COLO829 (cell line): Measurements from ENCODE around the gene ADGRA3.

ENCODE experiments used
- DNase-seq: peaks from one replicate; pipeline ENCODE4 v3.0.0; 2012; ENCODE audit warnings: low spot score

ADGRA3 gene

GRCh38 chr4:22512306-22512705 is 3.6 kb downstream of the ADGRA3 start:
- no peak for DNase-seq

- no peak for DNase-seq
These were observed 5.1 kb downstream of the ADGRA3 start for GRCh38 chr4:22510750-22511149.

- DNase-seq, result no peak
These were observed 7.5 kb downstream of the ADGRA3 start for GRCh38 chr4:22508376-22508775.

GRCh38 chr4:22504922-22505321 is 10.9 kb downstream of the ADGRA3 start:
- DNase-seq, result no peak

DNA sequence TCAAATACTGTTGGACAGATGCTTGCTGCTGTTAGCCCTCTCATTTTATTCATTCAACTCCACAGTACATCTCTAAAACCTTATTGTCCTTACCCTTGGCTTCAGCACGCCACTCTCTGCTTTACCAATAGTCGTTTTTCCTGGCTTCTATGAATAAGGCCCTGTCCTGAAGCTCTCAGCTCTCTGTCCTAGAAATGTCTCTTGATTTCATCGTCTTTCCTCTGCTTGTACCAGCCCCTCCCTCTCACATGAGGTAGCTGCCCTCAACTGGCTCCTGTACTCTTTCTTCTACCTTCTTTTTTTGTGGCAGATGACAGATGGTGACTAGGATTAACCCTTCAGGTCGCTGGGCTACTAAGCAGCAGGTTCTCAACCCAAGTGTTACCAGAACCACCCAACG is 11.4 kb downstream of the ADGRA3 start:
- DNase-seq, result no peak

DNA sequence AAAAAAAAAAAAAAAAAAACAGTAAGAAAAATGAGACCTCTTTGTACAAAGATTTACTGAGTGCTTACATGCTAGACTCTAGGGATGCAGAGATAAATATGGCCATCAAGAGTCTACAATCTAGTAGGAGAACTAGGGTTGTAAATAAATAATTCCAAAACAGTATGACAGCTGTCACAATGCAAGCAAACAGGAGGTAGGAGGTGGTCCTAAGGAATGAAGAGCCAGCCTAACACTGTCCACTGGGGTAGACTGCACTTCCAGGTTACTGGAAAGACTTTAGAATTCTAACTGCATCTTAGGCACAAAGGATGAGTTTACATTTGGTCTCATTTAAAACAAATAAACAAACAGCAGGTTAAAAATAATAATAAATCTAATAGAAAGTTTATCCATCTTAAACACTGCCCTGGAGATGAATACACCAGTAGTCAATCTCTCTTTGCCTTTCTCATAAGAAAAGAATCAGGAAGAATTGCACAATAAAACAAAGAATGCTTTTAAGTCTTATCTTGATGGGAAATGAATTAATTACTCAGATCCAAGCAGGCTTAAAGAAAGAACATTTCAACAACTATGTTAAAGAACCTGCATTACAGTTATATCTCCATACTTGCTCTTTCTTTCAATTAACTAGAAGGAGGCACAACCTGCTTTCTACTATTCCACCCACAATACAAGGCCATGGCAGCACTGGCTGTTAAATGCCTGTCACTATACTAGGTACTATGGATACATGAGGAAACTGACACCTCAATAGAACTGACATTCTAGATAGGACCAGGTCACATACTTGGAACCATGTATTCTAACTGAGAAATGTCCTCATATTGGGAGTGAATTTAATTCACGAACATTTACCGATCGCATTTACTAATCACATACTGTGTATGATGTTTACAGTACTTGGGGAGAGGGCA is 12.7 kb downstream of the ADGRA3 start:
- no peak for DNase-seq

DNA sequence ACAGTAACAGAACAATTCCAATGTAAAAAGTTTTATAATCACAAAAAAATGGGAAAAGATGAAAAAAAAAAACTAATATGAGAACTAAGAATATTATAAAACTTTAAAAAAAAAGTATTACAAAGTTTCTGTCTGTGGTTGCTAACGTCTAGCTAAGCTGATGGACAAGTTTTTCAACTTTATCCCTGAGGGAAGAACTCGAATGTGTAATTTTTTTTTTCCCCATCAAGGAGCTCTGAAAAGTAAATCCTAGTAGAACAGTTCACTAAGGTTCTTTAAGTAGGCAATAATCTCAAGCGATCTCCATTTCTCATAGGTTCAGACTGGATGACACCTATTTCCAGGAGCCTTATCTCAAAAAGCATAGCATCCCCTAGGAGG is 14.2 kb downstream of the ADGRA3 start:
- no peak for DNase-seq

DNA sequence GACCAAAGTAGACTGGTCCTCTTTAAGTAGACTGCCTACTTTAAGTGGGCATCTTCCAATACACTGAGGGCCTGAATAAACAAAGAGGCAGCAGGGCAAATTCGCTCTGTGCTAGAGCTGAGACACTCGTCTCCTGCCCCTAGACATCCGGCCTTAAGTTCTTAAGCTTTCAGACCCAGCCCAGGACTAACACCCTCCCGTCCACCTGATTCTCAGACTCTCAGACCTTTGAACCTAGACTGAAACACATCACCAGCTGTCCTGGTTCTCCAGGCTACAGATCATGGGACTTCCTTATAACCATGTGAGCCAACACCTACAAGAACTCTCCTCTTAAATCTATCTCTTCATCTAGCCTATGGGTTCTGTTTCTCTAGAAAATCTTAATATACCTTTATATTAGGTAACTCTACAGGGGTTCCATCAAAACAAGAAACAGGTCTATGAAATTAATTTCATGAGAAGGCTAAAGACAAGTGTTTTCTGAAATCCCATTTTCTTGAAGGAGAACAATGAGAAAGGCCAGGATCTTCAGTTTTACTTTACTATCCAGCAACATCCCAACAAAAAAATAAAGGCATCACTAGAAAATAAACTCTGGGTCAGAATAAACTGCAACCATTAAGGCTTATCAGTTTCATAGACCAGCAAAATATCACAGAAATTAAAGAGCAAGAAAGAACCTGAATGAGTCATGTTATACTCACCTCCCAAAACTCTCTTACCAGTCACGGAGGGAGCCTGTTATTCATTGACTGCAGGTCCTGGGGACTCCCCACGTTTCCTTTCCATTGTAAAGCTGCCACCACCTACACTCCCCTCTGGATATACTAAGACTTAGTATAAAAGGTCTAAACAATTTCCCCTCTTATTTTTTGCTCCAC is 14.8 kb downstream of the ADGRA3 start:
- DNase-seq, result no peak

DNA sequence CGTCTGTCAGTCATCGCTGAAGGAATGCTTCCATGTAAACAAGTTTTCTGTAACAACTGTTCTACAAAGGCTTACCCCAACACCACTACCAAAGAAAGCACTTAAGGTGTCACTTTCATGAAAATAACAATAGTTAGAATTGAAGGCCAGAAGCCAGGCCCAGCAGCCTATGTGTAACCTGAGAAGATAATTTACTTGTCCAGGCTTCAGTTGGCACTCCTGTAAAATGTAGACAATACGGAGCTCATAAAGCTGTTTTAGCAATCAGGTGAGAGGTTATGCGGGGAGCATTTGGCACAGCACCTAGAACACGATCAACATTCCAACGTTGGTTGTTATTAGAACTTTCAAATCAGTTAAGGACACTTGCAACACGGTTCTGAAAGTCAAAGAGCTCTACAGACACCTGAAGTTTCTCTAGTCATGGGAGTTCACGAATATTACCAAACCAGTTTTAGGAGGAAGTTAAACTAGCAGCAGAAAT is 15.7 kb downstream of the ADGRA3 start:
- DNase-seq, result no peak

DNA sequence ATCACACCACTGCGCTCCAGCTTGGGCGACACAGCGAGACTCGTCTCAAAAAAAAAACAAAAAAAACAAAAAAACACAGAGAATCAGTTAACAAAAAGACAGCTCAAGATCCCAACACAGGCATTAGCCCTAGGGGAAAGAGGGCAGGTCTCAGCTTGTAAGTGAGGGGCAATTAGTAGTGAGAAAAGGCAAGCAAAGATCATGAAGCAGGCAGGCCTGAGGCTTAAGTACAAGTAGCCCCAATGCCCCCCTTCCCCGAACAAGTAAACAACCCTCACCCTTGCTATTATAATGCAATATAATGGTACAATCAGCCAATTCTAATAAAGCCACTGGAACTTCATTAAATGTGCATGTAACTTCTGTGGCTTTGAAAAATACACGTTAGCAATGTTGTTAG is 17.0 kb downstream of the ADGRA3 start:
- no peak for DNase-seq

GRCh38 chr4:22496165-22496813 is 19.6 kb downstream of the ADGRA3 start:
- DNase-seq, result no peak

GRCh38 chr4:22493523-22493922 is 22.3 kb downstream of the ADGRA3 start:
- no peak for DNase-seq

DNA sequence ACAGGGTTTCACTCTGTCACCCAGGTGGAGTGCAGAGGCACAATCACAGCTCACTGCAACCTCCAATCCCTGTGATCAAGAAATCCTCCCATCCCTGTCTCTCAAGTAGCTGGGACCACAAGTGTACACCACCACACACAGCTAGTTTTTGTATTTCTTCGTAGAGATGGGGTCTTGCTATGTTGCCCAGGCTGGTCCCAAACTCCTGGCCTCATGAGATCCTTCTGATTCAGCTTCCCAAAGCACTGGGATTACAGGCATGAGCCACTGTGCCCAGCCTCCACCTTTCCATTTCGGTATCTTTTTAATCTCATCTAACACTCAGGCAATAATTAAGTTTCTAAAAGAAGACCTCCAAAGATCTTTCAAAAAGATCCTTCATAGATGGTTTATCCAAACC is 22.9 kb downstream of the ADGRA3 start:
- no peak for DNase-seq

GRCh38 chr4:22491939-22492338 is 23.9 kb downstream of the ADGRA3 start:
- DNase-seq, result no peak

DNA sequence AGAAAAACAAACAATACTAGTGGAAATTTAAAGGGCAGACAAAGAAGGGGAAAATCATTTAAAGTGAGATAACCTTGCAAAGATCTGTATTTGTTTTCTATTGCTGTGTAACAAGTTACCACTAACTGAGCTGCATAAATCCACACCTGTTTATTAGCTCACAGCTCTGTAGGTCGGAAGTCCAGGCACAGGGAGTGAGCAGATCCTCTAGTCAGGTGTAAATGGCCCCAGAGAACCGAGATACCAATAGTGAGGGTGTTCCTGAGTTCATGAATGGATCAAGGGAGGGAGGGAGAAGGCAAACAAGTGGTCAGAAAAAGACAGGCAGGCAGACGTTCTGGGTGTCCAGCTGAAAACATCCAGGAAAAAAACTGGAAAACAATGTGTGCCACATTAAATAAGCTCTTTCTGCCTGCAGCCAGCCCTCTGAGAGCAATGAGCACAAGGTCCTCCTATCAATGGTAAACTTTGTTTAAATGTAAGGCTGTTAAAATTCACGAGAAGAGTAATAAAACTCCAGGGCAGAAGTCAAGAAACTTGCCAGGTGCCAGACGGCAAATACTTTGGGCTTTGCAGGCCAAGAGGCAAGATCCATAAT is 25.0 kb downstream of the ADGRA3 start:
- DNase-seq, result no peak

DNA sequence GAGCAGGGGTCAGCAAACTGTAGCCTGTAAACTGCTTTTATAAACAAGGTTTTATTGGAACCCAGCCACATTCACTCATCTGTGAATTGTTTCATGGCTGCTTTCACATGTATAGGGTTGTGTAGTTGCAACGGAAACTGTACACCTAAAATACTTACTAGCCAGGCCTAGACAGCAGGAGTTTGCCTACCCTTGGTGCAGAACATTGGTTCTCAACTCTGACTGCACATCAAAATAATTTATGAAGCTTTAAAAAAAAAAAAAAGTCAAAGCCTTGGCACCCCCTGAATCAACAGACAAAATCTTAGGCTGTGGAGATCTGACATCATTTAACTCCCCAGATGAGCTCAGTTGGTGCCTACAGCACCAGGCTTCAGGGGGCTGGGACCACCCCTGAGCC is 27.8 kb downstream of the ADGRA3 start:
- DNase-seq, result no peak

DNA sequence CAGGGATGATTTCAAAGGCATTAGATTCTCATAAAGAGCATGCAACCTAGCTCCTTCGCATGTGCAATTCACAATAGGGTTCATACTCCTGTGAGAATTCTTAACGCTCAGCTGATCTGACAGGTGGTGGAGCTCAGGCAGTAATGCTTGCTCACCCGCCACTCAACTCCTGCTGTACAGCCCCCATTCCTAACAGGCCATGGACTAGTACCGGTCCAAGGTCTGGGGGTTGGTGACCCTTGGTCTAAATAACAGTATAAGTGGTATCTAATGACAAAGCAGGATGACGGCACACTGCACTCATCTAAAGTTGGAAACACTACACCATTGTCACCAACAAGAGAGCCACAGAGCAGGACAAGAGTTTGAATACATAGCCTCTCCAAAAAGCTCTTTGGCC is 28.5 kb downstream of the ADGRA3 start:
- DNase-seq, result no peak

- no peak for DNase-seq
These were observed 29.6 kb downstream of the ADGRA3 start for GRCh38 chr4:22486276-22486675.

DNA sequence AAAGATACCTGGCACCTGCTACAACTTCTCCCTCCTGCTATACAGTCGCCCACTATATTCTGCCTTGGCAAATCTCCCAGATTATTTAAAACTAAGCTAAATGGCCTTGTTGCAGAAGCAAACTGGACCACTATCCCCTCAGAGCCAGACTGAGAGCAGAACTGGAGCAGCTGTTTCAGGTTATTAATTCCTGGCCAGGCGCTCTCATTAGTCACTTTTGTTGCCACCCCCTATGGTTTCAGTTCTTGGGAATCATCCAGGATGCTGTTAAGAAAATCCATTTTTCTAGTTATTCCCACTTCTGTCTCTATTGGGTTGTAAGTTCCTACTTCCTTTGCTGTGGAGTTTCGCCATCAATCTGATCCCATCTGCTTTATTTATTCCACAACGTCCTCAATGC is 30.1 kb downstream of the ADGRA3 start:
- no peak for DNase-seq

DNA sequence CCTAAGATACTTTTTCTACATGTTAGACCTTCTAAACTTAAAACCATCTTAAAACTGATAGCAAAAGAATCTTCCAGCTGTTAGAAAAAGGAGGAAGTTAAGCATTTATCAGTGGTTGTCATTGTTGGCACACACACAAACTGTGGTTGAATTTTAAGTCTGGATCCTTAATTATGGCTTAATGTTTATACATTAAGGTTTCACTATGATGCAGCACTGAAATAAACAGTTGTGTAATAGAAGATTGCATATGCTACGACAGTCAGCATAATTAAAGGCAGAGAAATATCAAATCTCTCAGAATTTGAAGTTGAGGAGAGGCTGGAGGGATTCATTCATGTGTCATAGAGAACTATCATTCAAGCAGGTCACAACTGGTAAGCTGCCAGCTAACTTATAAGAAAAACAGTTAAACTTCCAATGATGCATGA is 32.3 kb downstream of the ADGRA3 start:
- DNase-seq, result no peak

- no peak for DNase-seq
These were observed 33.4 kb downstream of the ADGRA3 start for GRCh38 chr4:22482250-22483127.
